HG03135 (cell line): ENCODE measurements around the gene ACACB.

Experiments used
- ATAC-seq: cut with Tn5 transposase; IDR thresholded peaks from one replicate; pipeline ENCODE4 v1.9.1; 2021; ENCODE audit warnings: mild to moderate bottlenecking, moderate library complexity; ENCODE audit not compliant: unreplicated experiment

The ACACB gene

GRCh38 chr12:109203480-109203879, 87.1 kb downstream of the ACACB start:
- no peak for ATAC-seq

DNA sequence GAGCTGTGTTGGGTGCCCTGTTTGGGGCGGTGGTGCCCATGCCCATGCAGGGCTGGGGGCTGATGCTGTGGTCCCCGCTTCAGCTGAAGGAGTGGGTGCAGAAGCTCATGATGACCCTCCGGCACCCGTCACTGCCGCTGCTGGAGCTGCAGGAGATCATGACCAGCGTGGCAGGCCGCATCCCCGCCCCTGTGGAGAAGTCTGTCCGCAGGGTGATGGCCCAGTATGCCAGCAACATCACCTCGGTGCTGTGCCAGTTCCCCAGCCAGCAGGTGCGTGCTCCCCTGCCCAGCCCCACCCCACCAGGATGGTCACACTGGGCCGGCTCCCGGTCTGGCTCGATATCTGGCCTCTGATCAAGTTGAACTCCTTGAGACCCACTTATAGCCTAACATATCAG, 92.7 kb downstream of the ACACB start:
- no peak for ATAC-seq

DNA sequence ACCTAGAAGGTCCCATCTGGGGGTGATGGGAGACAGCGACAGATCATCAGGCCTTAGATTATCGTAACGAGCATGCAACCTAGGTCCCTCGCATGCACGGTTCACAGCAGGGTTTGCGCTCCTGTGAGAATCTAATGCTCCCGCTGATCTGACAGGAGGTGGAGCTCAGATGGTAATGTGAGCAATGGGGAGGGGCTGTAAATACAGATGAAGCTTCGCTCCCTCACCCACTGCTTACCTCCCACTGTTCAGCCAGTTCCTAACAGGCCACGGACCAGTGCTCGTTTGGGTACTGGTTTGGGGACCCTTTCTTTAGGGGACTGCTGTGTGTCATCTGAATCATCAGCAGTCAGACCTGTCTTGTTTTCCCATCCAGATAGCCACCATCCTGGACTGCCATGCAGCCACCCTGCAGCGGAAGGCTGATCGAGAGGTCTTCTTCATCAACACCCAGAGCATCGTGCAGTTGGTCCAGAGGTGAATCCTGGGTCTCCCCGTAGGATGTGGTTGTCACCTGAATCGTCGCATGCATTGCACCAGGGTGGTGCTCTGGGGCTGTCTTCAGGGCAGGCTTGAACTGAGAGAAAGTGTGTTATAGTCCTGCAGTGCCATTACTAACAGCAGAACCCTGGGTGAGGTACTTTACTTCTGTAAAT, 96.2 kb downstream of the ACACB start:
- ATAC-seq: no peak

GRCh38 chr12:109214131-109214530, 97.7 kb downstream of the ACACB start:
- ATAC-seq: no peak

GRCh38 chr12:109218996-109219395, 102.6 kb downstream of the ACACB start:
- ATAC-seq: no peak

- no peak for ATAC-seq
Measured at GRCh38 chr12:109219938-109220337, 103.6 kb downstream of the ACACB start.

DNA sequence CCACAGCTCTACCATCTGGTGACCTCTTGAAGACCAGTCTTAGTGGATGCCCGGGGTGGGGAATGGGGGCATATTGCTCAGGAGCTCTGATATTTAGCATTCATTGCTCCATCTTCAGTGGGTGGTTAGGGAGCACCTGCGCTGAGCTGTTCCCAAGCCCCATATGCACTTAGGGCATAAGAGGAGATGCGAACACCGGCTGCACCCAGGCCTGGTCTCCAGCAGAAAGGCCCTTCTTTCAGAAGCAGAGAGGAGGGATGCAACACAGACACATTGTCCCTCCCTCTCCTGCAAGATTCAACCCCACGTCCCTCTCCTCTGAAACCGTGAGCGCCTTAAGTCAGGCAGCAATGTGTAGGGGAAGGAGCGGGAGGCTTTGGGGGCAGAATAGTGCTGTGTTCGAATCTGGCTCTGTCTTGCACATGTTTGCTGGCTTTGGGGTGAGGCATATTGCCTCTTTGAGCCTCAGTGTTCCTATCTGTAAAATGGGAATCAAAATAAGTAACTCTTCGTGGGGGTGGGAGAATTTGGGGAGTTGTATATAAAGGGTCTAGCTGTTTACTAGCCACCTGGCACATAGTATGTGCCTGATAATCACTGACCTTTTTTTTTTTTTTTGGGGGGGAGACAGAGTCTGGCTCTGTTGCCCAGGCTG, 105.0 kb downstream of the ACACB start:
- ATAC-seq: no peak

GRCh38 chr12:109222062-109222461, 105.7 kb downstream of the ACACB start:
- ATAC-seq: no peak

DNA sequence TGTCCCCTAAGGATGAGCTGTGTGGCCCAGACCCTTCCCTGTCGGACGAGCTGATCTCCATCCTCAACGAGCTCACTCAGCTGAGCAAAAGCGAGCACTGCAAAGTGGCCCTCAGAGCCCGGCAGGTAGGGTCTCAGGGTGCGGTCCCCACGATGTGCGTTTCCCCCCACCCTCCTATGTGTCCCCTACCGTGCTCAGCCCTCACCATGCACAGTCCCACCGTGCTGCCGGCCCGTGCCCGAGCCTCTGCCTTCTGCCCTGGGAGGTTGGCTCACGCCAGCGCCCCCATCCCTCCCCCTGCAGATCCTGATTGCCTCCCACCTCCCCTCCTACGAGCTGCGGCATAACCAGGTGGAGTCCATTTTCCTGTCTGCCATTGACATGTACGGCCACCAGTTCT, 106.1 kb downstream of the ACACB start:
- ATAC-seq: no peak

- no peak for ATAC-seq
Measured at GRCh38 chr12:109223211-109223610, 106.8 kb downstream of the ACACB start.

- no peak for ATAC-seq
Measured at GRCh38 chr12:109223868-109224267, 107.5 kb downstream of the ACACB start.

DNA sequence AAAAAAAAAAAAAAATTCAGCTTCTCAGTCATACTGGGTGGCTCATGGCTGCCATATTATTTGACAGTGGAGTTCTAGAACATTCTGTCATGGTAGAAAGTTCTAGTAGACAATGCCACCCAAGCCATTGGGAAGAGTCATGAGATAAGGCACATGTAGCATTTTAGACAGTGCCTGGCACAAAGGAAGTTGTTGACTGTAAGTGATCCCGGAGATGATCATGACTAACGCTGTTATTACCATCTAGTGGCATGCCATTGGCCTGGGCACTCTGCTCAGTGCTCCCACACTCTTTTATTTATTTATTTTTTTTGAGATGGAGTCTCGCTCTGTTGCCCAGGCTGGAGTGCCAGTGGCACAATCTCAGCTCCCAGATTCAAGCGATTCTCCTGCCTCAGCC, 112.3 kb downstream of the ACACB start:
- no peak for ATAC-seq

GRCh38 chr12:109230193-109230592, 113.8 kb downstream of the ACACB start:
- no peak for ATAC-seq

- ATAC-seq: no peak
Measured at GRCh38 chr12:109232731-109233130, 116.3 kb downstream of the ACACB start.

DNA sequence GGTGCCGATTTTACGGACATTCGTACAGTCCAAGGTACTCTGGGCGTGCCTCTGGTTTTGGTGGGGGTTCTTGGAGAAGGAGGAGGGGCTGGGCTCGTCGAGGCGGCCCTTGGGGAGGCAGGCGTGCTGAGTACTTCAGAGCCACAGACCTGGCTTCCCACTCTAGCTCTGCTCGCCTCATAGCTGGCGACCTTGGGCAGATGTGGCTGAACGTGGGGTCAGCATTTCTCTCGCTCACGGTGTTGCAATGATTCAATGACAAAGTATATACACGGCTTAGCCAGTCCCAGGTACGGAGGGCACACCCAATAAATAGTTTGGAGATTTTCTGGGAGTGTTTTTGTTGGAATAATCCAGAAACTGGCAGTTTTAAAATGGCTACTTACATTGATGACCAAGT, 117.6 kb downstream of the ACACB start:
- ATAC-seq: no peak

DNA sequence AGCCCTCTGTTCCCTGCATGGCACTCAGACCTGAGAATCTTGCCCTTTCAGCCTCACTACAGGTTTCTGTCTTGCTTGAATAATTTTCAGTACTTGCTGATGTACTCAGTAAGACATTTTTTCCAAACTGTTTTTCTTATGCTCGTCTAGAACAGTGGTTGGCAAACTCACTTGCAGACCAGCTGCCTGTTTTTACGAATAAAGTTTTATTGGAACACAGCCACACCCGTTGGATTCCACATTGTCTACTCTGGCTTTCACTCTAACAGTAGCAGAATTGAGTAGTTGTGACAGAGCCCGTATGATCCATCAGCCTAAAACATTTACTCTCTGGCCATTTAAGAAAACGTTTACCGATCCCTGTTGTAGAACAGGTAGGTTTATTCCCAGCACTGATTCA, 119.9 kb downstream of the ACACB start:
- no peak for ATAC-seq

DNA sequence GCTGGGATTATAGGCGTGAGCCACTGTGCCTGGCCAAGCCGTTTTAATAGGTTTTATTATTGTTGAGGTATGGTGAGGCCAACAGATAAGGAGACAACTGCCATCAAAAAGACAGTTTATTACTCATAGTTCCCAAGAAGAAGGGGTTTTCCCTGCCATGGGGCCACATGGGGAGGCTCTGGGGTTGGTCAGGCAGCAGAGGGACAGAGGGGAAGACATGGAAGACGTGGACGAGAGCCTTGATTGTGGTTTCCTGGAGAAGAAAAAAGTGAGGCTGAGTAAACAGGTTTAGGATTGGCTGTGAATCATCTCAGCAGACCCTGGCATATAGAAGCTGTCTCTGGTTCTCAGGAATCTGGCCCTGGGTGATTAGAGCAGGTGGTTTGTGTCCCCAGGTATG, 122.8 kb downstream of the ACACB start:
- no peak for ATAC-seq

DNA sequence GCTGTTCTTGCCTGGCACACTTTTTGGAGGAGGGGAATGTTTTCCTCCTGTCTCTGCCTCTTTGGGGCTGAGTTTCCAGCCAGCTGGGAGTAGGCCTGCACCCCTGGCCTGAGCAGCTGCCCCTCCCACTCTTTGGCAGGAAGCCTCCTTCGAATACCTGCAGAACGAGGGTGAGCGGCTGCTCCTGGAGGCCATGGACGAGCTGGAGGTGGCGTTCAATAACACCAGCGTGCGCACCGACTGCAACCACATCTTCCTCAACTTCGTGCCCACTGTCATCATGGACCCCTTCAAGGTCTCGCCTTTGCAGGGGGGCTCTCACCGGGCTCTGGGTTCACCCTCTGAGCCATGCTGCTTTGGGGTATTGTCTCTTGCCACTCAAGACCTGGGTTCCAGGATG, 123.3 kb downstream of the ACACB start:
- ATAC-seq: no peak

GRCh38 chr12:109240365-109240764, 124.0 kb downstream of the ACACB start:
- no peak for ATAC-seq

- no peak for ATAC-seq
Measured at GRCh38 chr12:109241936-109242335, 125.5 kb downstream of the ACACB start.

- no peak for ATAC-seq
Measured at GRCh38 chr12:109244073-109244472, 127.7 kb downstream of the ACACB start.

DNA sequence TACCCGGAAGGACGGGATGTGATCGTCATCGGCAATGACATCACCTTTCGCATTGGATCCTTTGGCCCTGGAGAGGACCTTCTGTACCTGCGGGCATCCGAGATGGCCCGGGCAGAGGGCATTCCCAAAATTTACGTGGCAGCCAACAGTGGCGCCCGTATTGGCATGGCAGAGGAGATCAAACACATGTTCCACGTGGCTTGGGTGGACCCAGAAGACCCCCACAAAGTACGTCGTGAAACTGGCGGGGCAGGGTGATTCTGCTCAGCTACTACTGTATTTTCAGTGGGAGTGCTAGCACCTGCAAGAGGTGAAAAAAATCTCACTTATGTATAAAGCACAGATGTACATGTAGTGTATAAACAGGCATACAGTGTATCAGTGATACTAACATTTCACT, 129.8 kb downstream of the ACACB start:
- ATAC-seq: no peak
